SK-N-SH treated with all-trans-retinoic acid at 6 μM for 48 hours (cell line): ENCODE data around the gene FAAH2.

Experiments used
- ATAC-seq: fragments of 200-7000 bp; cut with Tn5 transposase; 3 replicates; pipeline ENCODE4 v1.9.1; 2020; ENCODE audit warnings: mild to moderate bottlenecking, moderate library complexity
- ARNTL ChIP-seq: fragments of 450-650 bp; formaldehyde crosslinking; IDR thresholded peaks from 2 replicates; pipeline ENCODE4 v1.5.0; 2020; ENCODE audit warnings: low read depth, mild to moderate bottlenecking, moderate library complexity, borderline replicate concordance
- BACH2 ChIP-seq: fragments of 250-450 bp; sonication (Bioruptor Pico); IDR thresholded peaks from 2 replicates; pipeline ENCODE4 v1.9.0; 2021; ENCODE audit warnings: mild to moderate bottlenecking, borderline replicate concordance
- CSDC2 ChIP-seq: fragments of 250-450 bp; sonication (Bioruptor Pico); IDR thresholded peaks from 2 replicates; pipeline ENCODE4 v1.5.0; 2020; ENCODE audit warnings: mild to moderate bottlenecking, moderate library complexity
- ESRRG ChIP-seq: fragments of 250-450 bp; sonication (Bioruptor Pico); IDR thresholded peaks from 2 replicates; pipeline ENCODE4 v1.6.1; 2021; ENCODE audit warnings: mild to moderate bottlenecking
- GLIS3 ChIP-seq: fragments of 250-450 bp; sonication (Bioruptor Pico); IDR thresholded peaks from 2 replicates; pipeline ENCODE4 v1.5.0; 2020; ENCODE audit warnings: mild to moderate bottlenecking, moderate library complexity
- ISL1 ChIP-seq: fragments of 250-450 bp; sonication (Bioruptor Pico); IDR thresholded peaks from 2 replicates; pipeline ENCODE4 v2.1.2; 2022; ENCODE audit warnings: mild to moderate bottlenecking, moderate library complexity
- PPARA ChIP-seq: fragments of 250-450 bp; sonication (Bioruptor Pico); IDR thresholded peaks from 2 replicates; pipeline ENCODE4 v1.5.0; 2020; ENCODE audit warnings: mild to moderate bottlenecking, borderline replicate concordance
- SNAI2 ChIP-seq: fragments of 250-450 bp; sonication (Bioruptor Pico); IDR thresholded peaks from 2 replicates; pipeline ENCODE4 v1.5.0; 2020; ENCODE audit warnings: mild to moderate bottlenecking, moderate library complexity
- TCF4 ChIP-seq: fragments of 250-450 bp; sonication (Bioruptor Pico); IDR thresholded peaks from 2 replicates; pipeline ENCODE4 v1.8.0; 2021; ENCODE audit warnings: mild to moderate bottlenecking, moderate library complexity, borderline replicate concordance
- TOX ChIP-seq: fragments of 250-450 bp; sonication (Bioruptor Pico); IDR thresholded peaks from 2 replicates; pipeline ENCODE4 v1.8.0; 2021; ENCODE audit warnings: mild to moderate bottlenecking, moderate library complexity, borderline replicate concordance
- ZC3H10 ChIP-seq: fragments of 250-450 bp; sonication (Bioruptor Pico); IDR thresholded peaks from 2 replicates; pipeline ENCODE4 v1.5.1; 2021; ENCODE audit warnings: mild to moderate bottlenecking, moderate library complexity
- ZFP3 ChIP-seq: fragments of 250-450 bp; sonication (Bioruptor Pico); IDR thresholded peaks from 2 replicates; pipeline ENCODE4 v1.5.0; 2020; ENCODE audit warnings: mild to moderate bottlenecking, moderate library complexity
- ZFP30 ChIP-seq: fragments of 450-650 bp; formaldehyde crosslinking; IDR thresholded peaks from 2 replicates; pipeline ENCODE4 v1.5.0; 2022; ENCODE audit warnings: mild to moderate bottlenecking, moderate library complexity
- ZNF565 ChIP-seq: fragments of 450-650 bp; formaldehyde crosslinking; conservative IDR thresholded peaks from 2 replicates; pipeline ENCODE4 v1.5.0; 2020; ENCODE audit warnings: low read depth, mild to moderate bottlenecking, moderate library complexity
- ZNF70 ChIP-seq: fragments of 450-650 bp; formaldehyde crosslinking; IDR thresholded peaks from 2 replicates; pipeline ENCODE4 v1.5.0; 2020; ENCODE audit warnings: mild to moderate bottlenecking, moderate library complexity
- TF ChIP-seq, protein P1 (sequence below): fragments of 250-450 bp; sonication (Bioruptor Pico); IDR thresholded peaks from 2 replicates; pipeline ENCODE4 v1.8.0; 2020; ENCODE audit warnings: mild to moderate bottlenecking, moderate library complexity, borderline replicate concordance
- TF ChIP-seq, protein P2 (sequence below): fragments of 250-450 bp; sonication (Bioruptor Pico); IDR thresholded peaks from 2 replicates; pipeline ENCODE4 v1.8.0; 2021; ENCODE audit warnings: low read depth, mild to moderate bottlenecking, moderate library complexity, borderline replicate concordance
- TF ChIP-seq, protein P3 (sequence below): fragments of 250-450 bp; sonication (Bioruptor Pico); IDR thresholded peaks from 2 replicates; pipeline ENCODE4 v1.5.1; 2020; ENCODE audit warnings: low read depth, mild to moderate bottlenecking, moderate library complexity
- TF ChIP-seq, protein P4 (sequence below): fragments of 250-450 bp; sonication (Bioruptor Pico); IDR thresholded peaks from 2 replicates; pipeline ENCODE4 v1.5.0; 2020; ENCODE audit warnings: mild to moderate bottlenecking, moderate library complexity

FAAH2 gene

DNA sequence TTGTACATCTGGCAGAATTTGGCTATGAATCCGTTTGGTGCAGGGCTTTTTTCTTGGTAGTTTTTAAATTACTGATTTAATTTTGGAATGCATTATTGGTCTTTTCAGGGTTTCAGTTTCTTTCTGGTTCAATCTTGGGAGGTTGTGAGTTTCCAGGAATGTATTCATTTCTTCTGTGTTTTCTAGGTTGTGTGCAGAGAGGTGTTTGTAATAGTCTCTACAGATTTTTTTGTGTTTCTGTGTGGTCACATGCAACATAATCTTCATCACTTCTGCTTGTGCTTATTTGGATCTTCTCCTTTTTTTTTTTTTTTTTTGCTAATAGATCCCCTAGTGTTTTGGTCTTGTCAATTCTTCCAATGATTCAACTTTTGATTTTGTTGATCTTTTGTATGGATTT is 77.6 kb downstream of the FAAH2 start:
- TF ChIP-seq ARNTL (CRISPR knock-in tag), result no peak
- TF ChIP-seq, protein P1, sequence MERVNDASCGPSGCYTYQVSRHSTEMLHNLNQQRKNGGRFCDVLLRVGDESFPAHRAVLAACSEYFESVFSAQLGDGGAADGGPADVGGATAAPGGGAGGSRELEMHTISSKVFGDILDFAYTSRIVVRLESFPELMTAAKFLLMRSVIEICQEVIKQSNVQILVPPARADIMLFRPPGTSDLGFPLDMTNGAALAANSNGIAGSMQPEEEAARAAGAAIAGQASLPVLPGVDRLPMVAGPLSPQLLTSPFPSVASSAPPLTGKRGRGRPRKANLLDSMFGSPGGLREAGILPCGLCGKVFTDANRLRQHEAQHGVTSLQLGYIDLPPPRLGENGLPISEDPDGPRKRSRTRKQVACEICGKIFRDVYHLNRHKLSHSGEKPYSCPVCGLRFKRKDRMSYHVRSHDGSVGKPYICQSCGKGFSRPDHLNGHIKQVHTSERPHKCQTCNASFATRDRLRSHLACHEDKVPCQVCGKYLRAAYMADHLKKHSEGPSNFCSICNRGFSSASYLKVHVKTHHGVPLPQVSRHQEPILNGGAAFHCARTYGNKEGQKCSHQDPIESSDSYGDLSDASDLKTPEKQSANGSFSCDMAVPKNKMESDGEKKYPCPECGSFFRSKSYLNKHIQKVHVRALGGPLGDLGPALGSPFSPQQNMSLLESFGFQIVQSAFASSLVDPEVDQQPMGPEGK (CRISPR knock-in tag), result no peak
- no peak for TF ChIP-seq ZNF70 (CRISPR knock-in tag)
- TF ChIP-seq TOX (CRISPR knock-in tag), result no peak
- no peak for TF ChIP-seq ZNF565 (CRISPR knock-in tag)
- TF ChIP-seq ZC3H10, result no peak
- no peak for TF ChIP-seq CSDC2 (CRISPR knock-in tag)
- TF ChIP-seq ZFP3 (CRISPR knock-in tag), result no peak
- TF ChIP-seq, protein P2, sequence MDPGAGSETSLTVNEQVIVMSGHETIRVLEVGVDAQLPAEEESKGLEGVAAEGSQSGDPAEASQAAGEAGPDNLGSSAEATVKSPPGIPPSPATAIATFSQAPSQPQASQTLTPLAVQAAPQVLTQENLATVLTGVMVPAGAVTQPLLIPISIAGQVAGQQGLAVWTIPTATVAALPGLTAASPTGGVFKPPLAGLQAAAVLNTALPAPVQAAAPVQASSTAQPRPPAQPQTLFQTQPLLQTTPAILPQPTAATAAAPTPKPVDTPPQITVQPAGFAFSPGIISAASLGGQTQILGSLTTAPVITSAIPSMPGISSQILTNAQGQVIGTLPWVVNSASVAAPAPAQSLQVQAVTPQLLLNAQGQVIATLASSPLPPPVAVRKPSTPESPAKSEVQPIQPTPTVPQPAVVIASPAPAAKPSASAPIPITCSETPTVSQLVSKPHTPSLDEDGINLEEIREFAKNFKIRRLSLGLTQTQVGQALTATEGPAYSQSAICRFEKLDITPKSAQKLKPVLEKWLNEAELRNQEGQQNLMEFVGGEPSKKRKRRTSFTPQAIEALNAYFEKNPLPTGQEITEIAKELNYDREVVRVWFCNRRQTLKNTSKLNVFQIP (CRISPR knock-in tag), result no peak
- TF ChIP-seq ZFP30 (CRISPR knock-in tag), result no peak
- TF ChIP-seq BACH2 (CRISPR knock-in tag), result no peak
- TF ChIP-seq, protein P3, sequence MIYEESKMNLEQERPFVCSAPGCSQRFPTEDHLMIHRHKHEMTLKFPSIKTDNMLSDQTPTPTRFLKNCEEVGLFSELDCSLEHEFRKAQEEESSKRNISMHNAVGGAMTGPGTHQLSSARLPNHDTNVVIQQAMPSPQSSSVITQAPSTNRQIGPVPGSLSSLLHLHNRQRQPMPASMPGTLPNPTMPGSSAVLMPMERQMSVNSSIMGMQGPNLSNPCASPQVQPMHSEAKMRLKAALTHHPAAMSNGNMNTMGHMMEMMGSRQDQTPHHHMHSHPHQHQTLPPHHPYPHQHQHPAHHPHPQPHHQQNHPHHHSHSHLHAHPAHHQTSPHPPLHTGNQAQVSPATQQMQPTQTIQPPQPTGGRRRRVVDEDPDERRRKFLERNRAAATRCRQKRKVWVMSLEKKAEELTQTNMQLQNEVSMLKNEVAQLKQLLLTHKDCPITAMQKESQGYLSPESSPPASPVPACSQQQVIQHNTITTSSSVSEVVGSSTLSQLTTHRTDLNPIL (CRISPR knock-in tag), result no peak
- no peak for TF ChIP-seq GLIS3
- TF ChIP-seq ISL1 (CRISPR knock-in tag), result no peak
- no peak for TF ChIP-seq SNAI2 (CRISPR knock-in tag)
- no peak for TF ChIP-seq TCF4 (CRISPR knock-in tag)
- ATAC-seq, result no peak

DNA sequence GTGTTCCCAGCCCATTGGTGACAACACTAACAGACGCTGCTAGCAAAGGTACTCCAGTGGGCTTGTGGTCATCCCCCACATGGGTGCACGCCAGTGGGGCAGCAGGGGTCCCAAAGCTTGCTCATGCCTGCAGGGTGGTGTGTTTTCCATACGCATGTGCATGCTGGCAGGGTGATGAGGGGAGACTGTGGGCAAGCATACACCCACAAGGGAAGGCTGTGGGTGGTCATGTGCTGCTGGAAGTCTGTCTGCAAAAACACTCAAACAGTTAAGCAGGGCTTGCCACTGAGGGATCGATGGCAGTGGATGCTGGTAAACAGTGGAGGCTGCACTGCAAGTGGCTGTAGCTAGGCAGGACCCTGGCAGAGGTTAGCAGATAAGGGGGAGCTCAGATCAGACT is 79.9 kb downstream of the FAAH2 start:
- TF ChIP-seq PPARA (CRISPR knock-in tag) (no peak), ZNF70 (CRISPR knock-in tag) (no peak), CSDC2 (CRISPR knock-in tag) (no peak), ZFP30 (CRISPR knock-in tag) (no peak), ZNF565 (CRISPR knock-in tag) (no peak), SNAI2 (CRISPR knock-in tag) (no peak)
- TF ChIP-seq, all 23 proteins: peak for 0

DNA sequence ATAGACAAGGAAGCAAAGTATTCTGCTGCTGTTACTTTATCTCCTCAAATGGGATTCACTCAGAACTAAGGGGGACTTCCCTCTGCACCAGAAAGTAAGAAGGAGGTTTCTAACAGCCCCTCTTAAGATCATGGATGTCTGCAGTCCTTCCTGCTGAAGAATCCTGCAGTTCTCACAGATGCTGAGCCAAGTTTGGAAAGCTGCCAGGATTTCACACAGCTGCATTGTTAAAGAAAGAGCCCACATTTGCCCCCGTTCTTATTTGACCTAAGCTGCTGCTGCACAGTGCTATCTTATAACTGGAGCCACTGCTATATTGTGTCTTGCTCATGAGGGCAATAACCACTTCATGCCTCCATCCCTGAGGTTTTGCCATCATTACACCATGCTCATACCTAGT is 81.1 kb downstream of the FAAH2 start:
- no peak for ATAC-seq
- TF ChIP-seq ZNF565 (CRISPR knock-in tag), result no peak
- no peak for TF ChIP-seq PPARA (CRISPR knock-in tag)
- no peak for TF ChIP-seq ZNF70 (CRISPR knock-in tag)
- TF ChIP-seq TOX (CRISPR knock-in tag), result no peak
- TF ChIP-seq, protein P1 (CRISPR knock-in tag), result no peak
- TF ChIP-seq, protein P2 (CRISPR knock-in tag), result no peak
- TF ChIP-seq, all 23 proteins: peak for 0

More for the DNA sequence above, 79.9 kb downstream of the FAAH2 start:
- no peak for ATAC-seq

DNA sequence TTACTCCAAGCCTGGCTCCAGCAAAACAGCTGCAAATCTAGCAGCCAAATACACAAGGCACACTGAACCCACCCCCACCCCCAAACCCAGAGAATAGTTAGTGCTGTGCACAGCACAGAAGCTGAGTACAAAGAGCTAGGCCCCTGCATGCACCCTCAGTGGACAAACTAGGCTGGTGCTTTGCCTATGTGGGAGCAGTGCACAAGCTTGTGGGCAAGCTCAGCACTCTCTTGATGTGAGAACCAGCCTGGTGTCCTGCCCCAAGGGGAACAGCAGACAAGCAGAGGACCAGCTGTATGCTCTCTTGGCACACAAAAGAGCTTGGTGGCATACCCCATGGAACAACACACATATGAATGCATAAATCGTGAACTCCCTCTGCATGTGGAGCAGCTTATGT is 81.7 kb downstream of the FAAH2 start:
- no peak for ATAC-seq
- TF ChIP-seq TCF4 (CRISPR knock-in tag) (no peak), ZC3H10 (no peak), ESRRG (CRISPR knock-in tag) (no peak), ZNF565 (CRISPR knock-in tag) (no peak)
- TF ChIP-seq, protein P3 (CRISPR knock-in tag), result no peak
- TF ChIP-seq, protein P2 (CRISPR knock-in tag), result no peak
- TF ChIP-seq, protein P4, sequence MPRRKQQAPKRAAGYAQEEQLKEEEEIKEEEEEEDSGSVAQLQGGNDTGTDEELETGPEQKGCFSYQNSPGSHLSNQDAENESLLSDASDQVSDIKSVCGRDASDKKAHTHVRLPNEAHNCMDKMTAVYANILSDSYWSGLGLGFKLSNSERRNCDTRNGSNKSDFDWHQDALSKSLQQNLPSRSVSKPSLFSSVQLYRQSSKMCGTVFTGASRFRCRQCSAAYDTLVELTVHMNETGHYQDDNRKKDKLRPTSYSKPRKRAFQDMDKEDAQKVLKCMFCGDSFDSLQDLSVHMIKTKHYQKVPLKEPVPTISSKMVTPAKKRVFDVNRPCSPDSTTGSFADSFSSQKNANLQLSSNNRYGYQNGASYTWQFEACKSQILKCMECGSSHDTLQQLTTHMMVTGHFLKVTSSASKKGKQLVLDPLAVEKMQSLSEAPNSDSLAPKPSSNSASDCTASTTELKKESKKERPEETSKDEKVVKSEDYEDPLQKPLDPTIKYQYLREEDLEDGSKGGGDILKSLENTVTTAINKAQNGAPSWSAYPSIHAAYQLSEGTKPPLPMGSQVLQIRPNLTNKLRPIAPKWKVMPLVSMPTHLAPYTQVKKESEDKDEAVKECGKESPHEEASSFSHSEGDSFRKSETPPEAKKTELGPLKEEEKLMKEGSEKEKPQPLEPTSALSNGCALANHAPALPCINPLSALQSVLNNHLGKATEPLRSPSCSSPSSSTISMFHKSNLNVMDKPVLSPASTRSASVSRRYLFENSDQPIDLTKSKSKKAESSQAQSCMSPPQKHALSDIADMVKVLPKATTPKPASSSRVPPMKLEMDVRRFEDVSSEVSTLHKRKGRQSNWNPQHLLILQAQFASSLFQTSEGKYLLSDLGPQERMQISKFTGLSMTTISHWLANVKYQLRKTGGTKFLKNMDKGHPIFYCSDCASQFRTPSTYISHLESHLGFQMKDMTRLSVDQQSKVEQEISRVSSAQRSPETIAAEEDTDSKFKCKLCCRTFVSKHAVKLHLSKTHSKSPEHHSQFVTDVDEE (CRISPR knock-in tag), result no peak
- TF ChIP-seq, all 23 proteins: peak for 0
